A549 (cell line): Measurements from ENCODE around the gene GON7. TPM values are rescaled to one million over a fixed set of nuclear protein-coding genes. Genes with fewer than 3 reads are reported as not detected.

Source experiments
- ATAC-seq, 2 experiments: fragments of 200-7000 bp in 1 of 2; fragments of >200 bp in 1 of 2; cut with Nextera tagmentation in 1 of 2; cut with Tn5 transposase in 1 of 2; 3 replicates each; pipeline versions ENCODE4 v1.8.0 to v1.9.1; 2018 to 2020; ENCODE audit warnings: mild to moderate bottlenecking in 1 of 2, moderate library complexity in 1 of 2
- CTCF ChIA-PET: fragments of 300-600 bp; sonication (Branson Sonifier 250); formaldehyde crosslinking; extraction: SDS; loops from one replicate; lab custom pipeline; 2021; ENCODE audit warnings: antibody characterized with exemption, inconsistent platforms; lab: Yijun Ruan, JAX
- POLR2A ChIA-PET: fragments of 350-600 bp; formaldehyde crosslinking; extraction: SDS; loops from one replicate; lab custom pipeline; 2021; ENCODE audit warnings: antibody characterized with exemption, inconsistent platforms; lab: Yijun Ruan, JAX
- DNase-seq, 2 experiments: peaks; one replicate each; pipeline versions ENCODE4 v3.0.0 to v3.0.0-alpha.2; 2011 to 2016; ENCODE audit warnings: low read depth in 1 of 2, low spot score in 1 of 2
- FAIRE-seq: peaks from 2 replicates; lab custom pipeline; 2011; peaks lifted over from hg19 to GRCh38; lab: Jason Lieb, UNC
- H3K27ac ChIP-seq, 2 experiments: fragments of >200 bp; sonication (Bioruptor Twin); formaldehyde crosslinking; 3 replicates each; pipeline ENCODE4 v1.5.1; 2016 to 2017
- H3K4me1 ChIP-seq: fragments of >200 bp; sonication (Bioruptor Twin); formaldehyde crosslinking; 3 replicates; pipeline ENCODE4 v1.6.1; 2016
- H3K4me2 ChIP-seq: fragments of >200 bp; sonication (Bioruptor Twin); formaldehyde crosslinking; 3 replicates; pipeline ENCODE4 v1.6.1; 2016
- H3K4me3 ChIP-seq: fragments of >200 bp; sonication (Bioruptor Twin); formaldehyde crosslinking; 3 replicates; pipeline ENCODE4 v1.5.1; 2016
- H3K9me3 ChIP-seq: fragments of >200 bp; sonication (Bioruptor Twin); formaldehyde crosslinking; 3 replicates; pipeline ENCODE4 v1.6.1; 2016
- BHLHE40 ChIP-seq: IDR thresholded peaks from 2 replicates; pipeline ENCODE4 v1.6.1; 2012; ENCODE audit warnings: low read depth, low read length, inconsistent platforms
- CBX2 ChIP-seq: fragments of 200-600 bp; sonication (generic); IDR thresholded peaks from 2 replicates; pipeline ENCODE4 v1.6.1; 2016; ENCODE audit warnings: low read depth, mild to moderate bottlenecking, borderline replicate concordance
- CEBPB ChIP-seq, 2 experiments: fragments of >200 bp in 1 of 2; sonication (Bioruptor Twin) in 1 of 2; formaldehyde crosslinking in 1 of 2; IDR thresholded peaks; 2 replicates each; pipeline ENCODE4 v1.6.1; 2012 to 2016
- CHD2 ChIP-seq: fragments of 150-350 bp; IDR thresholded peaks from 2 replicates; pipeline ENCODE4 v1.6.1; 2014; ENCODE audit warnings: low read length; ENCODE audit not compliant: partially characterized antibody
- CHD4 ChIP-seq: fragments of 200-600 bp; sonication (generic); IDR thresholded peaks from 2 replicates; pipeline ENCODE4 v1.6.1; 2016; ENCODE audit warnings: antibody characterized with exemption, mild to moderate bottlenecking, borderline replicate concordance
- ESRRA ChIP-seq: fragments of 150-350 bp; IDR thresholded peaks from 2 replicates; pipeline ENCODE4 v1.6.1; 2014; ENCODE audit warnings: mild to moderate bottlenecking, low read length, borderline replicate concordance
- FOSL2 ChIP-seq, 2 experiments: fragments of 450-650 bp in 1 of 2; fragments of >200 bp in 1 of 2; sonication (Bioruptor Twin) in 1 of 2; formaldehyde crosslinking; IDR thresholded peaks; 2 replicates each; pipeline versions ENCODE4 v1.5.0 to v1.6.1; 2016 to 2020; ENCODE audit warnings: mild to moderate bottlenecking in 1 of 2, moderate library complexity in 1 of 2
- GATA3 ChIP-seq: IDR thresholded peaks from 2 replicates; pipeline ENCODE4 v1.6.1; 2012; ENCODE audit warnings: borderline replicate concordance
- HDAC2 ChIP-seq: fragments of 200-600 bp; sonication (generic); IDR thresholded peaks from 2 replicates; pipeline ENCODE4 v1.6.1; 2016
- HOXB13 ChIP-seq: fragments of 250-450 bp; sonication (Bioruptor Pico); IDR thresholded peaks from 2 replicates; pipeline ENCODE4 v1.5.0; 2020; ENCODE audit warnings: low read depth, mild to moderate bottlenecking, moderate library complexity
- JUN ChIP-seq, 2 experiments: fragments of >200 bp; sonication (Bioruptor Twin); formaldehyde crosslinking; IDR thresholded peaks; 2 replicates in 1 of 2; 3 replicates in 1 of 2; pipeline ENCODE4 v1.6.1; 2016 to 2017
- MAFK ChIP-seq: fragments of 450-650 bp; IDR thresholded peaks from 2 replicates; pipeline ENCODE4 v1.6.1; 2014; ENCODE audit not compliant: partially characterized antibody
- NR3C1 ChIP-seq: fragments of >200 bp; sonication (Bioruptor Twin); formaldehyde crosslinking; IDR thresholded peaks from 3 replicates; pipeline ENCODE4 v1.6.1; 2017
- PHF8 ChIP-seq: fragments of 200-600 bp; sonication (generic); IDR thresholded peaks from 2 replicates; pipeline ENCODE4 v1.6.1; 2016; ENCODE audit warnings: low read depth, mild to moderate bottlenecking, antibody characterized with exemption, moderate library complexity, borderline replicate concordance
- RAD21 ChIP-seq, 2 experiments: fragments of >200 bp in 1 of 2; sonication (Bioruptor Twin) in 1 of 2; formaldehyde crosslinking in 1 of 2; IDR thresholded peaks in 1 of 2; conservative IDR thresholded peaks in 1 of 2; 2 replicates in 1 of 2; 3 replicates in 1 of 2; pipeline ENCODE4 v1.6.1; 2012 to 2018; ENCODE audit warnings: inconsistent platforms in 1 of 2
- RARB ChIP-seq: fragments of 250-450 bp; sonication (Bioruptor Pico); IDR thresholded peaks from 2 replicates; pipeline ENCODE4 v1.8.0; 2021; ENCODE audit warnings: mild to moderate bottlenecking, moderate library complexity
- SMC3 ChIP-seq: fragments of >200 bp; sonication (Bioruptor Twin); formaldehyde crosslinking; IDR thresholded peaks from 3 replicates; pipeline ENCODE4 v1.6.1; 2018; ENCODE audit warnings: inconsistent platforms
- TP53 ChIP-seq: fragments of 250-450 bp; sonication (Bioruptor Pico); IDR thresholded peaks from 2 replicates; pipeline ENCODE4 v1.5.0; 2021; ENCODE audit warnings: mild to moderate bottlenecking, moderate library complexity
- ZC3H11A ChIP-seq: fragments of 450-650 bp; IDR thresholded peaks from 2 replicates; pipeline ENCODE4 v1.6.1; 2014; ENCODE audit warnings: antibody characterized with exemption, mild to moderate bottlenecking
- ZFP36 ChIP-seq: fragments of 450-650 bp; IDR thresholded peaks from 2 replicates; pipeline ENCODE4 v1.6.1; 2014; ENCODE audit warnings: borderline replicate concordance; ENCODE audit not compliant: partially characterized antibody
- ZNF302 ChIP-seq: fragments of 250-450 bp; sonication (Bioruptor Pico); IDR thresholded peaks from 2 replicates; pipeline ENCODE4 v1.9.0; 2021; ENCODE audit warnings: inconsistent platforms, mild to moderate bottlenecking, moderate library complexity
- ZSCAN20 ChIP-seq: fragments of 250-450 bp; sonication (Bioruptor Pico); IDR thresholded peaks from 2 replicates; pipeline ENCODE4 v1.8.0; 2022; ENCODE audit warnings: mild to moderate bottlenecking, moderate library complexity
- WGBS: methylation state at CpG from one replicate; pipeline ENCODE4 v1.1.6; 2017; ENCODE audit errors: missing lambda C conversion rate; 5-methylcytosine and 5-hydroxymethylcytosine counted together
- polyA plus RNA-seq, 4 experiments: library from polyadenylated mRNA; depleted of rRNA in 3 of 4; stranded (reverse); fragments of >200 nt; fragmentation: RNase III in 1 of 4; extraction: RNeasy Plus Mini Kit Qiagen cat#74134 plus additional on column Dnase treatment in 1 of 4; gene quantifications; 2 replicates in 3 of 4; 3 replicates in 1 of 4; pipeline ENCODE4 v1.2.3, GENCODE V29; 2011 to 2017
- TF ChIP-seq, protein P1 (sequence below): fragments of >200 bp; sonication (Bioruptor Twin); formaldehyde crosslinking; IDR thresholded peaks from 3 replicates; pipeline ENCODE4 v1.6.1; 2016
- TF ChIP-seq, protein P2 (sequence below): fragments of 250-450 bp; sonication (Bioruptor Pico); IDR thresholded peaks from 2 replicates; pipeline ENCODE4 v1.5.0; 2020; ENCODE audit warnings: low read depth, mild to moderate bottlenecking, moderate library complexity
- TF ChIP-seq, protein P3 (sequence below): IDR thresholded peaks from 2 replicates; pipeline ENCODE4 v1.6.1; 2012
- TF ChIP-seq, protein P4 (sequence below): fragments of 450-650 bp; IDR thresholded peaks from 2 replicates; pipeline ENCODE4 v1.6.1; 2014; ENCODE audit warnings: antibody characterized with exemption
- TF ChIP-seq, protein P5 (sequence below): IDR thresholded peaks from 2 replicates; pipeline ENCODE4 v1.6.1; 2012
- TF ChIP-seq, protein P6 (sequence below): fragments of >200 bp; sonication (Bioruptor Twin); formaldehyde crosslinking; IDR thresholded peaks from 3 replicates; pipeline ENCODE4 v1.5.1; 2016

GON7 gene
- polyA plus RNA-seq, 2 of the 4 experiments (the other 2 are of a cell fraction) = 19.2 to 22.1 TPM

DNA sequence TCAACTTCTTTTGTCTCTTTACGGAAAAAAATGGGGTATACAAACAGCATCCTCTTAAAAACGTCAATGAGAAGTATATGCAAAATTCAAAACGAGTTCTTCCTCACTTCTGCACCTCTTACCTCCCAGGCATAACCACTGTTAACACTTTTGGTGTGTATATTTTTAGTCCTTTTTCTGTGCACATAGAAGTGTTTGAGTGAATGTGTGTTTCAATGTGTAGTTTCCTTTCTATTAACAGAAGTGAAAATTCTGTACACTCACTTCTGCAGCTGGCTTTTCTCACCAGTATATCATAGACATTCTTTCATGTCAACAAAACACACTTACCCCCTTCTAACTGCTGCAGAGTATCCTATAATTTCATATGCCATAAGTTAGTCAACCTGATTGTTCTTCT lies 5.6 kb upstream of the GON7 start:
- WGBS = 74% methylated on average over 3 of the region's 3 CpGs
- Histone ChIP-seq H3K27ac (no peak overlapping the region), H3K4me3 (no peak overlapping the region), H3K9me3 (no peaks in the 10 kb centered on the region), H3K4me1 (peaks cover 16% of the 10 kb centered on the region), H3K4me2 (no peak overlapping the region)
- no peak for FAIRE-seq
- no peak for ATAC-seq
- TF ChIP-seq NR3C1 (no peak), HOXB13 (CRISPR knock-in tag) (no peak), TP53 (CRISPR knock-in tag) (no peak), HDAC2 (no peak), JUN (IDR thresholded peaks at IDR 0.05) (no peak), CHD2 (no peak), ZC3H11A (no peak), CBX2 (no peak), CEBPB (IDR thresholded peaks at IDR 0.05) (no peak)
- TF ChIP-seq, protein P1, sequence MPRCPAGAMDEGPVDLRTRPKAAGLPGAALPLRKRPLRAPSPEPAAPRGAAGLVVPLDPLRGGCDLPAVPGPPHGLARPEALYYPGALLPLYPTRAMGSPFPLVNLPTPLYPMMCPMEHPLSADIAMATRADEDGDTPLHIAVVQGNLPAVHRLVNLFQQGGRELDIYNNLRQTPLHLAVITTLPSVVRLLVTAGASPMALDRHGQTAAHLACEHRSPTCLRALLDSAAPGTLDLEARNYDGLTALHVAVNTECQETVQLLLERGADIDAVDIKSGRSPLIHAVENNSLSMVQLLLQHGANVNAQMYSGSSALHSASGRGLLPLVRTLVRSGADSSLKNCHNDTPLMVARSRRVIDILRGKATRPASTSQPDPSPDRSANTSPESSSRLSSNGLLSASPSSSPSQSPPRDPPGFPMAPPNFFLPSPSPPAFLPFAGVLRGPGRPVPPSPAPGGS = no peak
- TF ChIP-seq, protein P2, sequence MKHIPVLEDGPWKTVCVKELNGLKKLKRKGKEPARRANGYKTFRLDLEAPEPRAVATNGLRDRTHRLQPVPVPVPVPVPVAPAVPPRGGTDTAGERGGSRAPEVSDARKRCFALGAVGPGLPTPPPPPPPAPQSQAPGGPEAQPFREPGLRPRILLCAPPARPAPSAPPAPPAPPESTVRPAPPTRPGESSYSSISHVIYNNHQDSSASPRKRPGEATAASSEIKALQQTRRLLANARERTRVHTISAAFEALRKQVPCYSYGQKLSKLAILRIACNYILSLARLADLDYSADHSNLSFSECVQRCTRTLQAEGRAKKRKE (CRISPR knock-in tag) = no peak
- TF ChIP-seq, protein P3, sequence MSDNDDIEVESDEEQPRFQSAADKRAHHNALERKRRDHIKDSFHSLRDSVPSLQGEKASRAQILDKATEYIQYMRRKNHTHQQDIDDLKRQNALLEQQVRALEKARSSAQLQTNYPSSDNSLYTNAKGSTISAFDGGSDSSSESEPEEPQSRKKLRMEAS = no peak
- ChIA-PET CTCF (interaction anchor here (0.8 to 1.4 kb wide), 2 partner anchors 28 to 99 kb away, joined by 3 read pairs; partner anchors contain the start of genes LYSET and MOAP1), POLR2A (no interaction called here)
- DNase-seq = no peak

- H3K4me3 ChIP-seq = peak overlapping the region; percentile 69
- under 1% methylated on average over 23 of the region's 23 CpGs for WGBS
- peak overlapping the region; percentile 71 to 91 for H3K27ac ChIP-seq
- POLR2A ChIA-PET = interaction anchor here (0.5 to 3.6 kb wide), 8 partner anchors 11 to 1202 kb away, joined by 3 to 25 read pairs (median 5); partner anchors contain the start of genes LYSET and MOAP1
- DNase-seq (peak; percentile 72 to 81), ATAC-seq (peak; percentile 91 to 95), FAIRE-seq (no peak)
- no peaks in the 10 kb centered on the region for H3K9me3 ChIP-seq
- peak overlapping the region; percentile 93 for H3K4me2 ChIP-seq
- H3K4me1 ChIP-seq = peaks cover 24% of the 10 kb centered on the region
- CTCF ChIA-PET = interaction anchor here (0.6 to 4.0 kb wide), 38 partner anchors 10 to 411 kb away, joined by 3 to 33 read pairs (median 4); partner anchors contain the start of gene ITPK1
- TF ChIP-seq CHD4 = no peak
- TF ChIP-seq GATA3 = no peak
- no peak for TF ChIP-seq ZSCAN20 (CRISPR knock-in tag)
- no peak for TF ChIP-seq ZFP36
- no peak for TF ChIP-seq CEBPB (IDR thresholded peaks at IDR 0.05)
- TF ChIP-seq RAD21 (conservative IDR thresholded peaks at IDR 0.05 in 1 of 2, IDR thresholded peaks at IDR 0.05 in 1 of 2) = peak; percentile 70 to 74
- no peak for TF ChIP-seq RARB (CRISPR knock-in tag)
- TF ChIP-seq ZNF302 = no peak
- no peak for TF ChIP-seq ESRRA
- TF ChIP-seq, protein P4, sequence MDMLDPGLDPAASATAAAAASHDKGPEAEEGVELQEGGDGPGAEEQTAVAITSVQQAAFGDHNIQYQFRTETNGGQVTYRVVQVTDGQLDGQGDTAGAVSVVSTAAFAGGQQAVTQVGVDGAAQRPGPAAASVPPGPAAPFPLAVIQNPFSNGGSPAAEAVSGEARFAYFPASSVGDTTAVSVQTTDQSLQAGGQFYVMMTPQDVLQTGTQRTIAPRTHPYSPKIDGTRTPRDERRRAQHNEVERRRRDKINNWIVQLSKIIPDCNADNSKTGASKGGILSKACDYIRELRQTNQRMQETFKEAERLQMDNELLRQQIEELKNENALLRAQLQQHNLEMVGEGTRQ = no peak
- TF ChIP-seq MAFK = no peak
- peak; percentile 58 for TF ChIP-seq SMC3
- TF ChIP-seq FOSL2 (IDR thresholded peaks at IDR 0.05) = no peak
- 0 out of 2 replicates have a peak, but pooled peaks have one; percentile 20 for TF ChIP-seq FOSL2 (CRISPR knock-in tag; IDR thresholded peaks at IDR 0.05)
- TF ChIP-seq BHLHE40 = no peak
- TF ChIP-seq, protein P5, sequence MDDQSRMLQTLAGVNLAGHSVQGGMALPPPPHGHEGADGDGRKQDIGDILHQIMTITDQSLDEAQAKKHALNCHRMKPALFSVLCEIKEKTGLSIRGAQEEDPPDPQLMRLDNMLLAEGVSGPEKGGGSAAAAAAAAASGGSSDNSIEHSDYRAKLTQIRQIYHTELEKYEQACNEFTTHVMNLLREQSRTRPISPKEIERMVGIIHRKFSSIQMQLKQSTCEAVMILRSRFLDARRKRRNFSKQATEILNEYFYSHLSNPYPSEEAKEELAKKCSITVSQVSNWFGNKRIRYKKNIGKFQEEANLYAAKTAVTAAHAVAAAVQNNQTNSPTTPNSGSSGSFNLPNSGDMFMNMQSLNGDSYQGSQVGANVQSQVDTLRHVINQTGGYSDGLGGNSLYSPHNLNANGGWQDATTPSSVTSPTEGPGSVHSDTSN = no peak
- TF ChIP-seq, protein P6, sequence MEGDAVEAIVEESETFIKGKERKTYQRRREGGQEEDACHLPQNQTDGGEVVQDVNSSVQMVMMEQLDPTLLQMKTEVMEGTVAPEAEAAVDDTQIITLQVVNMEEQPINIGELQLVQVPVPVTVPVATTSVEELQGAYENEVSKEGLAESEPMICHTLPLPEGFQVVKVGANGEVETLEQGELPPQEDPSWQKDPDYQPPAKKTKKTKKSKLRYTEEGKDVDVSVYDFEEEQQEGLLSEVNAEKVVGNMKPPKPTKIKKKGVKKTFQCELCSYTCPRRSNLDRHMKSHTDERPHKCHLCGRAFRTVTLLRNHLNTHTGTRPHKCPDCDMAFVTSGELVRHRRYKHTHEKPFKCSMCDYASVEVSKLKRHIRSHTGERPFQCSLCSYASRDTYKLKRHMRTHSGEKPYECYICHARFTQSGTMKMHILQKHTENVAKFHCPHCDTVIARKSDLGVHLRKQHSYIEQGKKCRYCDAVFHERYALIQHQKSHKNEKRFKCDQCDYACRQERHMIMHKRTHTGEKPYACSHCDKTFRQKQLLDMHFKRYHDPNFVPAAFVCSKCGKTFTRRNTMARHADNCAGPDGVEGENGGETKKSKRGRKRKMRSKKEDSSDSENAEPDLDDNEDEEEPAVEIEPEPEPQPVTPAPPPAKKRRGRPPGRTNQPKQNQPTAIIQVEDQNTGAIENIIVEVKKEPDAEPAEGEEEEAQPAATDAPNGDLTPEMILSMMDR = peak; percentile 48
- no peak for TF ChIP-seq TP53 (CRISPR knock-in tag)
- peak; percentile 39; the same call in 1 of the 2 replicates for TF ChIP-seq PHF8
Observed at GRCh38 chr14:93207468-93208308, 823 bp upstream of the GON7 start.
